Measurements from ENCODE around the gene CHST5.

Gene CHST5

DNA sequence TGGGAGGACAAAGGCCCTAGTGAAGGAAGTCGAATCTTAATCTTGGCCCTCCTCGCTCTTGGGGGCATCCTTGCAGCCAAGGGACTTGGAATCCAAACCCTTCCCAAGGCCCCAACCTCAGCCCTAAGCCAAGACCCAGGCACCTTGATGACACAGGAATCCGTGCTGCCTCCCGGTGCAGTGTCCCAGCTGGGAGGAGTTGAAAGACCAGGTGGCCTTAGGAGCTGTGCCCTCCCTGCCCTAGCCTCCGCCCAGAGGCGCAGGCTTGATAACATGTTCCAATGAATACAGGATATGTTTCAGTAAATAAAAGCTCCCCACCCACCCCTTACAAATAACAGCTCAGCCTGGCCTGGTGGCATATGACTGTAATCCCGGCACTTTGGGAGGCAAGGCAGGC lies at the start of gene CHST5:
Gene CHST5, minus strand, starts transcription at position 208 of the 400 bp plus-strand sequence. CDS start 5,724 bp downstream, outside the sequence.
- TF ChIP-seq GATA1 (IDR thresholded peaks at IDR 0.05; ENCODE audit: low read depth, low read length) (no peak), POLR2A (IDR thresholded peaks at IDR 0.05; ENCODE audit: low read length) (no peak)
- DNase-seq = no peak

- TF ChIP-seq POLR2A (IDR thresholded peaks at IDR 0.05; ENCODE audit: low read length) (no peak), GATA1 (IDR thresholded peaks at IDR 0.05; ENCODE audit: low read depth, low read length) (no peak)
Measured at GRCh38 chr16:75584108-75584507, 48.2 kb upstream of the CHST5 start.

DNA sequence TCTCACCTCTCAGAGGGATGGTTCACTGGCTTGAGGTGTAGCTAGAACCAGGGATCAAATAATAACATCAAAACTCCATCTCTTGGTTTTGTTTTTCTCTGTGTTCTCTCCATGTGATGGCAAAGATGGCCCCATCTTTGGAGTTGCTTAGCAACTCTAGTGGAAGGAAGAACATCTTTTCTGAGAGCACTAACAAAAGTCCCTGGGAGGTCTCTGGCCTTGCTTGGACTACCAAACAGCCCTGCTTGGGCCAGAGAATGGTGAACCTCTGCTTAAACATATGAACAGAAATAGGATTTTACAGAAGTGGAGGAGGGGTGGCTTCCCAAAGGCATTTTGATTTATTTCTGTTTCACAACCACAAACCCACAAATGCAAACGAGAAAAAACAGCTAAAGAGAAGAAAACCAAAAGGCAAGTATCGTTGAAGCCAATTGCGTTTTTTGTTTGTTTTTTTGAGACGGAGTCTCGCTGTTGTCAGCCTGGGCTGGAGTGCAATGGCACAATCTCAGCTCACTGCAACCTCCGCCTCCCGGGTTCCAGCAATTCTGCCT lies 43.5 kb upstream of the CHST5 start:
- DNase-seq = no peak
- TF ChIP-seq GATA1 (IDR thresholded peaks at IDR 0.05; ENCODE audit: low read depth, low read length) = no peak

More at GRCh38 chr16:75584108-75584507, 48.2 kb upstream of the CHST5 start:
- DNase-seq = no peak

- TF ChIP-seq GATA1 (IDR thresholded peaks at IDR 0.05; ENCODE audit: low read depth, low read length) = no peak
- peak in 1 of 2 experiments; percentile 55 for DNase-seq
Measured at GRCh38 chr16:75578725-75579124, 42.8 kb upstream of the CHST5 start.

DNA sequence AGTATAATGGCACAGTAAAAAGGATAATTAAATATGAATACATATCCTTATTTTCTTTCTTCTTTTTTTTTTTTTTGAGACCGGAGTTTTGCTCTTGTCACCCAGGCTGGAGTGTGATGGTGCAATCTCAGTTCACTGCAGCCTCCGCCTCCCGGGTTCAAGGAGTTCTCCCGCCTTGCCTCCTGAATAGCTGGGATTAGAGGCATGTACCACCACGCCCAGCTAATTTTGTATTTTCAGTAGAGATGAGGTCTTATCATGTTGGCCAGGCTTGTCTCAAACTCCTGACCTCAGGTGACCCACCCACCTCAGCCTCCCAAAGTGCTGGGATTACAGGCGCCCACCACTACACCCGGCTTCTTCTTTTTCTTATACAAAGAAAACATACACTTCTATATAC lies 42.3 kb upstream of the CHST5 start:
- TF ChIP-seq POLR2A (IDR thresholded peaks at IDR 0.05; ENCODE audit: low read length) = no peak
- TF ChIP-seq GATA1 (IDR thresholded peaks at IDR 0.05; ENCODE audit: low read depth, low read length) = no peak
- peak; percentile 79 to 86 for DNase-seq

DNA sequence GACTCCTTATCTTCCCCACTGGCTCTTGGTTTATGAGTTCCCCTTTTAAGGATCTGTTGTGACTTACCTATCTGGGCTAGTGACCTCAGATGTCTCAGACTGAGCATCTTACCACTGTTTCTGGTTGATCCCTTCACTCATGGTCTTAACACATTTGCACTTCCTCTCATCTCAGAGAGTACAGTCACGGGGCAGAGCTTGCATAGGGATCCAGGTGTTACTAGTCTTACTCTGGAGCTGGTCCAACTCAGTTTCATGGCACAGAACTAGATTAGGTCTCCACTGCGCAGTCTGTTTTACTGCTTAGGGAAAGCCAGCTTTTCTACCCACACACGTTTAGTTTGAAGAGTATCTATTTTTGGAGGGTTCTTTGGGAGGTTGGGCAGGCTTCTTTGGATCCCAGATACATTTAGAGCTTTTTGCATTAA lies 40.5 kb upstream of the CHST5 start:
- TF ChIP-seq GATA1 (IDR thresholded peaks at IDR 0.05; ENCODE audit: low read depth, low read length) (no peak), POLR2A (IDR thresholded peaks at IDR 0.05; ENCODE audit: low read length) (no peak)

DNA sequence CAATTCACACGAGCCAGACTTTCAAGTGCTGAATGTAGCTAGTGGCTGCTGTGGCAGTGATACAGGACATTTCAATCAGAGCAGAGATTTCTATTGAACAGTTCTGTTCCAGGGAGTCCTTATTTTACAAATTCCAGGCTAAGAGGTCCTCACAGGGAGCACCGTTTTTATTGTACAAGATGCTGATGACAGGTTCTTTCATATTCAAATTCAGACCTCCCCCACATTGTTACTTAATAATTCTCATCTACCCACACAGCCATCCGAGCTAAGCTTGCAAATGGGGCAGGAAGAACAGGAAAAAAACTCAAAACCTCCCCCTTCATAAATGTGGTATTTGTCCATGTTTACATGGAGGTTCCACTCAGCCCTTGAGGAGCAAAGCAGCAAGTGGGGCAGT lies 40.0 kb upstream of the CHST5 start:
- TF ChIP-seq POLR2A (IDR thresholded peaks at IDR 0.05; ENCODE audit: low read length) = no peak
- no peak for TF ChIP-seq GATA1 (IDR thresholded peaks at IDR 0.05; ENCODE audit: low read depth, low read length)
- no peak for DNase-seq

More for the DNA sequence above, 40.5 kb upstream of the CHST5 start:
- DNase-seq = no peak

DNA sequence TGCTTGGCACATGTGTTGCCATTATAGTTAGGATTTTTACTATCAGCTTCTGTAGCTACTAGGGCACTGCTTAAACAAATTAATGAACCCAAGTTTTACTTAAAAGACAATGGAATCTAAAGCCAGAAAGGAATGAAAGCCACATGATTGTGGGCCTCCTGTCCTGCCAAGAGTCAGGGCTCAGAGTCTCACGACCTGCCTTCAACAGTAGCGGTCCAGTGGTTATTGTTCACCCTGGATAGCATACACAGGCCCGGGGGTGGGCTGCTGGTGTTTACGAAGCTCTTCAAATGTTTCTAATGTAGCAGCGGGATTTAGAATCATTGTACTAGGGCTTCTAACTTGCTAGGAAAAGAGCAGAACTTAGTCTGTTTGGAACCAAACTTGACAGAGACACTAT lies 38.0 kb upstream of the CHST5 start:
- no peak for TF ChIP-seq GATA1 (IDR thresholded peaks at IDR 0.05; ENCODE audit: low read depth, low read length)
- TF ChIP-seq POLR2A (IDR thresholded peaks at IDR 0.05; ENCODE audit: low read length) = no peak
- no peak for DNase-seq

- DNase-seq = peak; percentile 75 to 88
- TF ChIP-seq POLR2A (IDR thresholded peaks at IDR 0.05; ENCODE audit: low read length) (no peak), GATA1 (IDR thresholded peaks at IDR 0.05; ENCODE audit: low read depth, low read length) (no peak)
Measured at GRCh38 chr16:75572864-75573542, 37.1 kb upstream of the CHST5 start.

DNA sequence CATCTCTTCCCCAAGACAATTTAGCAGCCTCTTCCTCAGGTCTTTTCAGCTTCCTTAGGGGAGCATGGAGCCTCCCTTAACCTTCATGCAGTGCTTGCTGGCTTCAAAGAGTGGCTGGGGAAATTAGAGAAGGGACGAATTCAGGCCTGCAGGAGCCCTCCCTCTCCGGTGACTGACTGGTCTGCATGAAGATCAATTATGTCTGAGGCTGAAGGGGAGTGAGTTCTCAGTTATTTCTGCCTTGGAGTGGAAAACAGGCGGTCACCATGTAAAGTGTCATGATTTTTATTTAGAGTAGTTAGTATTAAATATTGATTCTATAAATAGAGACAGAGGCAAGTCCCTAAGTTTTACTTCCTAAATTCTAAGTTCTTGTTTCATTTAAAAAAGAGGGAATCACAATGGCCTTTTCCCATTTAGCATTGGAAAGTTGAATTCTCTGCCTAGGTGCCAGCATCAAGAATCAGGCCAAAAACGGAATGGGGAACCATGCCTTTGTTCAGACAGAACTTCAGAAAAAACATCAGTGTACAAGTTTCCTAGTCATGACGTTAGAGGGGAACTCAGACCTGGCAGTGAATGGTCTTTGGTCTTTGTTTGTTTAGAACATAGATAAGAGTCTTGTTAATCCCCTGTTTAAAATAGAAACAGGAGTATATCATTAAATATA lies 34.6 kb upstream of the CHST5 start:
- no peak for DNase-seq
- TF ChIP-seq GATA1 (IDR thresholded peaks at IDR 0.05; ENCODE audit: low read depth, low read length) (no peak), POLR2A (IDR thresholded peaks at IDR 0.05; ENCODE audit: low read length) (no peak)

DNA sequence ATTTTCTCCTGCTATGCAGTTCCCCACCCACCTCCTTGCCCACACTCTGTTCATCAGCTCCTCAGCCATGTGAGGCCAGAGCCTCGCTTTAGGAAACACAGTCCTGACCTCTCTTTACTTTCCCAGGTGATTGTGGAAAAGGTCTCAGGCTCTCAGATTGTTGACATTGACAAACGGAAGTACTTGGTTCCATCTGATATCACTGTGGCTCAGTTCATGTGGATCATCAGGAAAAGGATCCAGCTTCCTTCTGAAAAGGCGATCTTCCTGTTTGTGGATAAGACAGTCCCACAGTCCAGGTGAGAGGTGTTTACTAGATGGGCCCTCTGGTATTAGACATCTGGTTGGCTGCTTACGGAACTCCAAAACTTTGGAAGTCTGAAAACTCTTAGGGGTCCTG lies 32.0 kb upstream of the CHST5 start:
- no peak for DNase-seq
- TF ChIP-seq POLR2A (IDR thresholded peaks at IDR 0.05; ENCODE audit: low read length) = no peak
- no peak for TF ChIP-seq GATA1 (IDR thresholded peaks at IDR 0.05; ENCODE audit: low read depth, low read length)

DNA sequence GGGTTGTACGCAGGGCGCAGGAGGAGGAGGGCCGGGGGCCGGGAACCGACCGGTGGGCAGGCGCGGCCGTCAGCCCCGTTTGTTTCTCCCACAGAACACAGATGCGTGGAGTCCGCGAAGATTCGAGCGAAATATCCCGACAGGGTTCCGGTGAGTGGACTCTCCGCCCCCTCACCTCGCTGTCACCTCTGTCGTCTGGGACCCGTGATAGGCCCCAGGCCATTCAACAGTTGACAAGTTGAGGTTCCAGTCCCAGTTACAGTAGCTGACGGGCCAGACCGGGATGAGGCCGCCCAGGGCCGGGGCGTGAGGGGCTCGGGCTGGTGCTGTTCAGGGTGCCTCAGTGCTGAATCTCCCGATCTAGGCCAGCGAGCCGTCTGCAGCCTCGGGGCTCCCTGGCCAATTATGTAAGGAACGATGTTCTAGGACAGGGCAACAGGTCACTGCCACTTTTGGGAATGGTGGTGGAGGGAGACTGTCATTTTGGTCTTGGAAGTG lies 30.9 kb upstream of the CHST5 start:
- peak; percentile 64 to 75 for DNase-seq
- no peak for TF ChIP-seq POLR2A (IDR thresholded peaks at IDR 0.05; ENCODE audit: low read length)
- no peak for TF ChIP-seq GATA1 (IDR thresholded peaks at IDR 0.05; ENCODE audit: low read depth, low read length)

DNA sequence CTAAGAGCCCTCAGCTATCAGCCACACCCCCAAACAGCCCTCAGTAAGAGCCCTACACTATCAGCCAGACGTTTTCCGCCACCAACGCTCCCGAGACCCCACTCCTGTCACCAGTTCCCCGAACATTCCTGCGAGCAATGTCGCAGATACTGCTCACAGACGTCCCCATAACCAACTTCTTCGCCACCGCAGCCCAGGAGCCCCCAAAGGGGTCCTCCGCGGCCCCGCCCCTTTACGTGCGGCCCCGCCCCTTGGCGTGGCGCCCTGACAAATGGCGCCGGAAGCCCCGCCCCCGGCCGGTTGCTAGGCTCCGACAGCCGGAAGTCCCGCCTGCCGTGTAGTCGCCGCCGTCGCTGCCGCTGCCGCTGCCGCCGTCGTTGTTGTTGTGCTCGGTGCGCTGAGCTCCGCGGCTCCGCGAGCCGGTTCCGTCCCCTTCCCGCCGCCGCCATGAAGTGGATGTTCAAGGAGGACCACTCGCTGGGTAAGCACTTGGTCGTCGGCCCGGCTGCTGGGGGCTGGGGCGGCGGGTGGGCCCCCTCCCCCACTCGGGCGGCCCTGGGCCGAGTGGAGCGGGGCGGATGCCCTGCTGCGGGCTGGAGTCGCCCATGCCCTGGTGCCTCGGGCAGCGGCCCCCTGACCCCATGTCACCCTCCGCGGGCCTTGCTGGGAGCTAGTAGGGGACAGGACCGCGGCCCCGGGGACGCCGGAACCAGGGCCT lies 30.3 kb upstream of the CHST5 start, which contains the start of gene GABARAPL2:
Gene GABARAPL2, plus strand, starts transcription at position 340 of the 718 bp plus-strand sequence. Its CDS starts 108 bp downstream, at position 448.
- TF ChIP-seq GATA1 (IDR thresholded peaks at IDR 0.05; ENCODE audit: low read depth, low read length) = no peak
- TF ChIP-seq POLR2A (IDR thresholded peaks at IDR 0.05; ENCODE audit: low read length) = peak; percentile 68

DNA sequence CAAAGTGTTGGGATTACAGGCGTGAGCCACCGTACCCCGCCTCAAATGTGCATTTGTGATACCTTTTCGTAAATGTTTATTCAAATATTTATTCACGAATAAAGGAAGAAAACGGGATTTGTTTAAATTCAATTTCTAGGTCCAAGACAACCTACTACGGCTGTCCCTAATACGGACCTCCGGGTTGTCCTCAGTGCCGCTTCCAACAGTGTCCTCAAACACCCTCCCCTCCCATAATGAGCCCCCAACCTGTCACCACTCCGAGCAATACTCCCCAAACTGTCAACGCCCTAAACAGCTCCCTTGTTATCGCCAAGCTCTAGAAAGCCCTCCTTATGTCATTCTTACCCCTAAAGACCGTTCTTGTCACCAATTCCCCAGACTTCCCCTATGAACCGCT lies 29.7 kb upstream of the CHST5 start:
- no peak for DNase-seq
- no peak for TF ChIP-seq POLR2A (IDR thresholded peaks at IDR 0.05; ENCODE audit: low read length)
- TF ChIP-seq GATA1 (IDR thresholded peaks at IDR 0.05; ENCODE audit: low read depth, low read length) = no peak

More for the DNA sequence above, 30.3 kb upstream of the CHST5 start, which contains the start of gene GABARAPL2:
- peak; percentile 90 to 95 for DNase-seq

Data from erythroblast (primary cell).